ENCODE results near the gene PCYOX1L. TPM values are rescaled to one million over a fixed set of nuclear protein-coding genes. Genes with fewer than 3 reads are reported as not detected.

The PCYOX1L gene
- total RNA-seq, 1 experiment from 2014 or later, result 15.9 TPM

- H3K27ac ChIP-seq (ENCODE audit: low read depth, low read length), result no peak overlapping the region
- H3K4me2 ChIP-seq (ENCODE audit: low read length), result no peak overlapping the region
- H3K36me3 ChIP-seq (ENCODE audit: control insufficient read depth in 1 of 2, insufficient read depth in 2 of 2, low read length in 2 of 2), result no peaks in the 10 kb centered on the region
- H3K9me3 ChIP-seq (ENCODE audit: control insufficient read depth in 1 of 2, insufficient read depth in 1 of 2, low read depth in 1 of 2, low read length in 2 of 2), result no peaks in the 10 kb centered on the region
- DNase-seq (ENCODE audit: low read depth, low spot score) (no peak), ATAC-seq (no peak)
- ChIA-PET RAD21 (ENCODE audit: low non-redundant PET in 1 of 2, low total read pairs in 2 of 2, uncharacterized antibody in 2 of 2, unreplicated experiment in 2 of 2) (no interaction called here), POLR2A (no interaction called here), CTCF (interaction anchor here (1.1 to 1.3 kb wide), 2 partner anchors 20 to 231 kb away, joined by 3 to 4 read pairs; no protein-coding TSS in a partner anchor)
- H2AFZ ChIP-seq (ENCODE audit: low read depth, low read length, poor library complexity, severe bottlenecking), result no peak overlapping the region
- no peaks in the 10 kb centered on the region for H4K20me1 ChIP-seq (ENCODE audit: insufficient read depth)
- no TSS peak for BruUV-seq (replicated peaks)
- H3K27me3 ChIP-seq (ENCODE audit: insufficient read depth, low read length), result no peaks in the 10 kb centered on the region
- peaks cover 0 to under 1% of the 10 kb centered on the region in 2 experiments; a peak in 1 of 4 replicates for H3K4me1 ChIP-seq (ENCODE audit: control insufficient read depth in 1 of 2, insufficient read depth in 2 of 2, low read length in 2 of 2)
- H3K79me2 ChIP-seq (ENCODE audit: insufficient read depth, low read length), result no peaks in the 10 kb centered on the region
- H3K4me3 ChIP-seq (replicated peaks in 1 of 2; ENCODE audit: low read depth in 1 of 2, low read length in 2 of 2), result no peak overlapping the region
- intact Hi-C loops (cut with micrococcal nuclease), result no loop called here
- H3K9me2 ChIP-seq (ENCODE audit: insufficient read depth), result no peaks in the 10 kb centered on the region
- H3K9ac ChIP-seq (ENCODE audit: low read length), result no peak overlapping the region
- no peak for TF ChIP-seq CEBPB (IDR thresholded peaks at IDR 0.05; ENCODE audit: low read depth)
- no peak for TF ChIP-seq EGR1 (IDR thresholded peaks at IDR 0.05; ENCODE audit: low read depth)
- TF ChIP-seq EZH2phosphoT487 (IDR thresholded peaks at IDR 0.05; ENCODE audit: borderline replicate concordance), result no peak
- no peak for TF ChIP-seq CBX3 (IDR thresholded peaks at IDR 0.05; ENCODE audit: low read depth)
- no peak for TF ChIP-seq ZFX (IDR thresholded peaks at IDR 0.05)
- no peak for TF ChIP-seq SIN3A (IDR thresholded peaks at IDR 0.05; ENCODE audit: low read depth)
- TF ChIP-seq TCF7L2 (IDR thresholded peaks at IDR 0.05; ENCODE audit: borderline replicate concordance, extremely low read depth, insufficient read depth, insufficient read length), result no peak
- TF ChIP-seq YY1 (IDR thresholded peaks at IDR 0.05; ENCODE audit: extremely low read depth, insufficient replicate concordance, low read depth, low read length), result no peak
- TF ChIP-seq POLR2AphosphoS5 (IDR thresholded peaks at IDR 0.05; ENCODE audit: low read depth, low read length), result no peak
- no peak for TF ChIP-seq REST (IDR thresholded peaks at IDR 0.05; ENCODE audit: low read depth)
- TF ChIP-seq FOSL1 (IDR thresholded peaks at IDR 0.05; ENCODE audit: low read depth), result no peak
- no peak for TF ChIP-seq EZH2 (IDR thresholded peaks at IDR 0.05)
- no peak for TF ChIP-seq CTCF (IDR thresholded peaks at IDR 0.05 in 2 of 3, conservative IDR thresholded peaks at IDR 0.05 in 1 of 3; ENCODE audit: borderline replicate concordance in 1 of 3, insufficient read depth in 1 of 3, low read depth in 2 of 3, low read length in 2 of 3)
- TF ChIP-seq SRF (IDR thresholded peaks at IDR 0.05; ENCODE audit: low read depth), result no peak
- TF ChIP-seq MAX (IDR thresholded peaks at IDR 0.05), result no peak
Observed at GRCh38 chr5:149387081-149387631, 29.3 kb downstream of the PCYOX1L start.
